GM18951 (cell line): Measurements from ENCODE around the gene SMIM5.

Experiments used
- POLR2A ChIP-seq: IDR thresholded peaks from 4 replicates; pipeline ENCODE4 v1.6.1; 2011; ENCODE audit warnings: mild to moderate bottlenecking; ENCODE audit not compliant: insufficient read length, insufficient read depth; ENCODE audit errors: extremely low read depth
- in situ Hi-C: fragments of 300-500 bp; cut with MboI; formaldehyde crosslinking; loops from one replicate; pipeline ENCODE4 v1.12.0; 2022; ENCODE audit warnings: low sequenced_read_pairs, mixed read lengths, inconsistent platforms; ENCODE audit not compliant: unreplicated experiment

Gene SMIM5

GRCh38 chr17:75643643-75644017 lies 10.4 kb downstream of the SMIM5 start:
- TF ChIP-seq POLR2A = no peak
- in situ Hi-C loops = no loop called here

DNA sequence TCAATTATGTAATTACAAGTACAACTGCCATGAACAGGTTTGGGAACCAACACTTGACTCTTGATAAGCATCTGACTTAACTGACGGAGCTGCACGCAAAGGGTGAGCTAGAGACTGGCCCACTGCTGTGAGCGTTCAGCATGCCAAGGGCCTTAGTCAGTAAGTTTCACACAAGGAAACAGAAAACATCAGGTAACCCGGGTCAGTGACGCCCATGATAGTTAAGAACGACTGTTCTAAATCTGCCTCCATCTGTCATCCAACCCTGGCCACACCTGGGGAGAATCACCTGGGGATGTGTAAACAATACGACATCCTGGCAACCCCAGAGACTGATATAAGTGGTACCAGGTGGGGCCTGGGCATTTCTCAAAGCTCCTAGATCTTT lies 12.3 kb downstream of the SMIM5 start:
- in situ Hi-C loops = no loop called here
- TF ChIP-seq POLR2A = no peak

- peak; percentile 75 for TF ChIP-seq POLR2A
- in situ Hi-C loops = no loop called here
Observed at GRCh38 chr17:75645889-75646637, 12.8 kb downstream of the SMIM5 start.

GRCh38 chr17:75646638-75646992 lies 13.4 kb downstream of the SMIM5 start:
- in situ Hi-C loops = no loop called here
- TF ChIP-seq POLR2A = no peak

GRCh38 chr17:75647061-75647460 lies 13.8 kb downstream of the SMIM5 start:
- in situ Hi-C loops = no loop called here

GRCh38 chr17:75647921-75648320 lies 14.7 kb downstream of the SMIM5 start:
- in situ Hi-C loops = no loop called here
- TF ChIP-seq POLR2A = no peak

More at GRCh38 chr17:75647061-75647460, 13.8 kb downstream of the SMIM5 start:
- no peak for TF ChIP-seq POLR2A

- in situ Hi-C loops = no loop called here
- no peak for TF ChIP-seq POLR2A
Observed at GRCh38 chr17:75649687-75650086, 16.5 kb downstream of the SMIM5 start.

DNA sequence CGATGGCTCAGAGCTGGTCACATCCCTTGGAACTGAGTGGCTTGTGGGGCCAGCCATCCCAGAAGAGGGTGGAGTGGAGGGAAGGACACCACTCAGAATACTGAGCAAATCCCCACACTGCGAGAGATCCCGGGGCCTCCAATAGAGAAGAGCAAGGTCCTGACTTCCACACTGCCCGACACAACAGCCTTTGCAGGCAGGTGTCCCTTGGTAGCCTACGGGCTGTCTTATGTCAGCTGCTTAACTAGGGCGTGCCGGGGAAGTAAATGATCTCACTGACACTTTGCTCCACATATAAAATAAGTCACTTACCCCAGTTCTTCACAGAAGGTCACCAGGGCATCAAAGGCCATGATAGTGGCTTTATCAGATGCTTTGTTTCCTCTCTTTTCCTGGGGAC lies 17.6 kb downstream of the SMIM5 start:
- in situ Hi-C loops = no loop called here
- no peak for TF ChIP-seq POLR2A

DNA sequence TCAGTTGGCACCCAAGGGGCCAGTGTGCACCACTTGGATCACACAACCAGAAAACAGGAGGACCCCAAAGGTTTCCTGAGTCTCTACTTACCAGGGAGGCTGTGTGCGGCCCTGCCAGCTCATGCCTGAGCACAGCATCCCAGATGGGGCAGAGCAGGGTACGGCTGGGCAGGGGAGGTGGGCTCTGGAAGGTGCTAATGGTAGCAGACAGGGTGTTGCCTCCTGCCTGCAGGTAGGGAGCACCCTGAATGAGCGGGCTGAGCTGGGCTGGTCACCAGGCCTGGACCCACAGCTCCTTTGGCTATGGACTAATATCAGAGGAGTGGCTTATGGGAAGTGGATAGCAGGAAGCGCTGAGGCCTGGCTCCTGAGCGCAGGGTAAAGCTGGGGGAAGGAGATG lies 19.1 kb downstream of the SMIM5 start:
- TF ChIP-seq POLR2A = no peak
- in situ Hi-C loops = no loop called here

DNA sequence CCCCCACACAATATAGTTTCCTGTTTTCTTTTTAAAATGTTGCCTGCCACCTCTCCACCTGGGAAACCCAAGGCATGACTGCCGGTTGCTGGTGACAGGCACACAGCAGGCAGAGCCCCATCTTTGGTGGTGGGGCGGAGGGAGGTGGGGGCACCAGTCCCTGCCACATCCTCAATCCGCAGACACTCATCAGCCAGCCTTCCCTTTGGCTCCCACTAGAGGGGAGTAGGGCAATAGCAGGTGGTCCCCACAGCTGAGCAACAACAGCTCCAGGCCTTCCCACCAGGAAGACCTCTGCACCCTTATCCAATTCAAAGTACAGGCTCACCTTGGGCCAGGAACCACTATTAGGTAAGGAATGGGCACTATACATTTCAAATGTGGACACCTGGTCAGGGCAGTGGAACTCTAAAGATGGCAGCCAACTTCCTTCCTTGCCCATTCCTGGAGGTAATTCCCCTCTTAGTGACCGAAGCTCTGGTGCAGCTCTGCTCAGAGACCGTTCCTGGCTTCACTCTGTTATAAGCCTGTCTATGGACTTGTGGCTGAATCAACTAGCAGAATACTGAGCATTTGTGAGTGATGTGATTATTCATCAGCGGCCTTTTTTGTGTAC lies 19.8 kb downstream of the SMIM5 start:
- in situ Hi-C loops = no loop called here
- no peak for TF ChIP-seq POLR2A

- TF ChIP-seq POLR2A = no peak
- in situ Hi-C loops = no loop called here
Observed at GRCh38 chr17:75654176-75654575, 20.9 kb downstream of the SMIM5 start.

DNA sequence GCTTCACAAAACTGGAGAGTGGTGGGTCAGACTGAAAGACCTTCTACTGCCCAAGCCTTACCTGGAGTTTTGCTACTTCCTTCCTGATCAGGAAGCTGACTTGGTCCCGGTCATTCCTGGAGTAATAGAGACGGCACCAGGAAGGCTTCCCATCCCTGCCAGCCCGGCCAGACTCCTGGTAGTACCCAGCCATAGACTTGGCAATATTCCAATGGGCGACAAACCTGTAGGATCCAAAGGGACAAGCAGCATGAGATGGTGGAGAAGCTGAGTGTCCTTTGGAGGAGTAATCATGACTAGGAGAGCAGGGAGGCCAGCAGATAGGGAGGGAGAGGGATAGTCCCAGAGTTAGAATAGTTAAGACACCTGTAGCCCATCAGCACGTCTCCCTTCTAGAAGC lies 25.0 kb downstream of the SMIM5 start:
- no peak for TF ChIP-seq POLR2A
- in situ Hi-C loops = no loop called here

- in situ Hi-C loops = no loop called here
- no peak for TF ChIP-seq POLR2A
Observed at GRCh38 chr17:75661531-75661930, 28.3 kb downstream of the SMIM5 start.

DNA sequence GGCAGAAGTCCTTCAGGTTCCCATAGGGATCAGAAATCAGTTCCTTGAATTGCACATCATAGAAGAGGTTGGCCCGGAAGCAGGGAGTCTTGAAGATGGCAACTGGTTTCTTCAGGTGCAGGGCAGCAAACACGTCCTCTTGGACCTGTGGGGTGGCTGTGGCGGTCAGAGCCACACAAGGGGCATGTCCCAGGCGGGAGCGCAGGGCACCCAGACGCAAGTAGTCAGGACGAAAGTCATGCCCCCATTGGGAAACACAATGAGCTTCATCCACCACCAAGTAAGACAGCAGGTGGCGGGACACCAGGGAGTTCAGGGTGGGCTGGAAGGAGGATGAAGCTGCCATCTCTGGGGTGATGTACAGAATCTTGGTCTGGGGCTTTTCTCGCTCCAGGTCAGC lies 29.3 kb downstream of the SMIM5 start:
- in situ Hi-C loops = no loop called here
- no peak for TF ChIP-seq POLR2A
